Measurements from ENCODE around the gene ALK.
"Not testable (repeated sequence)": the region's sequence is repeated elsewhere in the genome, so short reads cannot be mapped to it uniquely, and the experiment has no call there.

- TF ChIP-seq, protein P1, sequence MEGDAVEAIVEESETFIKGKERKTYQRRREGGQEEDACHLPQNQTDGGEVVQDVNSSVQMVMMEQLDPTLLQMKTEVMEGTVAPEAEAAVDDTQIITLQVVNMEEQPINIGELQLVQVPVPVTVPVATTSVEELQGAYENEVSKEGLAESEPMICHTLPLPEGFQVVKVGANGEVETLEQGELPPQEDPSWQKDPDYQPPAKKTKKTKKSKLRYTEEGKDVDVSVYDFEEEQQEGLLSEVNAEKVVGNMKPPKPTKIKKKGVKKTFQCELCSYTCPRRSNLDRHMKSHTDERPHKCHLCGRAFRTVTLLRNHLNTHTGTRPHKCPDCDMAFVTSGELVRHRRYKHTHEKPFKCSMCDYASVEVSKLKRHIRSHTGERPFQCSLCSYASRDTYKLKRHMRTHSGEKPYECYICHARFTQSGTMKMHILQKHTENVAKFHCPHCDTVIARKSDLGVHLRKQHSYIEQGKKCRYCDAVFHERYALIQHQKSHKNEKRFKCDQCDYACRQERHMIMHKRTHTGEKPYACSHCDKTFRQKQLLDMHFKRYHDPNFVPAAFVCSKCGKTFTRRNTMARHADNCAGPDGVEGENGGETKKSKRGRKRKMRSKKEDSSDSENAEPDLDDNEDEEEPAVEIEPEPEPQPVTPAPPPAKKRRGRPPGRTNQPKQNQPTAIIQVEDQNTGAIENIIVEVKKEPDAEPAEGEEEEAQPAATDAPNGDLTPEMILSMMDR (IDR thresholded peaks at IDR 0.05), result not testable (repeated sequence)
- TF ChIP-seq POLR2A (IDR thresholded peaks at IDR 0.05), result not testable (repeated sequence)
These were observed 97.2 kb downstream of the ALK start for GRCh38 chr2:29824145-29824544.

All from Peyer's patch (tissue), 4 donors.